ENCODE measurements around the gene E2F6. TPM values are rescaled to one million over a fixed set of nuclear protein-coding genes. Genes with fewer than 3 reads are reported as not detected.

Gene E2F6
- total and polyA plus RNA-seq, 2 of the 13 experiments (the other 11 are each of a cell fraction or from before 2014, with no cell fraction given), result 27.3 to 36.0 TPM

GRCh38 chr2:11477994-11478393 lies 12.0 kb upstream of the E2F6 start (continued):
- TF ChIP-seq RBM22 (optimal IDR thresholded peaks at IDR 0.05; ENCODE audit: low read length) (no peak), ZNF839 (CRISPR knock-in tag; IDR thresholded peaks at IDR 0.05; ENCODE audit: borderline replicate concordance) (no peak), TOPORS (CRISPR knock-in tag; IDR thresholded peaks at IDR 0.05) (peak; percentile 70; the same call in 1 of the 2 replicates), ZBTB21 (CRISPR knock-in tag; IDR thresholded peaks at IDR 0.05) (no peak), ZSCAN29 (CRISPR knock-in tag; conservative IDR thresholded peaks at IDR 0.05) (no peak), SKI (IDR thresholded peaks at IDR 0.05; ENCODE audit: partially characterized antibody) (no peak), GTF3A (CRISPR knock-in tag; conservative IDR thresholded peaks at IDR 0.05) (no peak), ZSCAN25 (CRISPR knock-in tag; IDR thresholded peaks at IDR 0.05) (no peak), PBX2 (CRISPR knock-in tag; IDR thresholded peaks at IDR 0.05) (no peak), ZSCAN22 (CRISPR knock-in tag; IDR thresholded peaks at IDR 0.05) (no peak), ZFY (CRISPR knock-in tag; IDR thresholded peaks at IDR 0.05) (no peak), AGO2 (optimal IDR thresholded peaks at IDR 0.05; ENCODE audit: low read depth, low read length) (no peak), REPIN1 (CRISPR knock-in tag; IDR thresholded peaks at IDR 0.05; ENCODE audit: borderline replicate concordance, low read depth) (peak; percentile 66; the same call in 1 of the 2 replicates), ZNF570 (CRISPR knock-in tag; IDR thresholded peaks at IDR 0.05; ENCODE audit: borderline replicate concordance) (no peak), ZNF292 (CRISPR knock-in tag; IDR thresholded peaks at IDR 0.05; ENCODE audit: borderline replicate concordance, low read depth) (no peak), ZGPAT (CRISPR knock-in tag; IDR thresholded peaks at IDR 0.05) (no peak), ZUFSP (CRISPR knock-in tag; IDR thresholded peaks at IDR 0.05; ENCODE audit: borderline replicate concordance) (no peak), ZNF317 (CRISPR knock-in tag; IDR thresholded peaks at IDR 0.05) (0 out of 2 replicates have a peak, but pooled peaks have one; percentile 21), ZC3H4 (CRISPR knock-in tag; IDR thresholded peaks at IDR 0.05; ENCODE audit: borderline replicate concordance) (no peak), ZNF256 (CRISPR knock-in tag; conservative IDR thresholded peaks at IDR 0.05) (no peak), ZBTB49 (CRISPR knock-in tag; IDR thresholded peaks at IDR 0.05; ENCODE audit: borderline replicate concordance) (peak; percentile 69; the same call in 1 of the 2 replicates), ZNF205 (CRISPR knock-in tag; IDR thresholded peaks at IDR 0.05) (no peak), PCBP2 (optimal IDR thresholded peaks at IDR 0.05; ENCODE audit: low read depth, low read length, poor library complexity, severe bottlenecking) (no peak), PAF1 (CRISPR knock-in tag; IDR thresholded peaks at IDR 0.05) (no peak), ONECUT2 (CRISPR knock-in tag; IDR thresholded peaks at IDR 0.05) (no peak)

Data from HepG2 (cell line).